Measurements from ENCODE around the gene TP53TG3D.
"Not testable (repeated sequence)": the region's sequence is repeated elsewhere in the genome, so short reads cannot be mapped to it uniquely, and the experiment has no call there.

Gene TP53TG3D, protein sequence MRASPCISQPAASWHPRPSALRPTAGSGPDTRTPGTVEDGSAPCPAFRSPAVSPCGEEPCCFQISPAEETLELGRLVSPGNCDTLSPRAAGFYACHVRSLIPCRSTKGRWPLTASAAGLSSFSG
- 0.56 reads per million for total RNA-seq

DNA sequence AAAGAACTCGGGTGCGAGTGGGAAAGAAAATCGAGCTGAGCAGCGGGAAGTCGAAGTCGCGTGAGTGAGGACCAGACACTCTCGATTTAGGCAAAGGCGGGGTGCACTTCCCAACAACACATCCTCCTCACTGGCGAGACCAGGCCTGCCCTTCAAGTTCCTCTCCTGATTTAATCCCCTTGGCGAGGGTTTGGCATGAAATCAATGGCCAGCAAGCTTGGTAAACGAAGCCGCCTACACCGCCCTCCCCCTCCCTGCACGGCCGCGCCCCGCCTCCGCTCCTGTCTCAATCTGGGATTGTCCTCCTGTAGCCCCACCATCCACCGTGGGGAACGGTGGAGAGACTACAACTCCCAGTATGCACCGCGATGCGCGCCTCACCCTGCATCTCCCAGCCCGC is at the start of gene TP53TG3D:
TSS of gene TP53TG3D (plus strand) at position 301 of the 400 bp plus-strand sequence. CDS start at position 369, 68 bp downstream.
- DNase-seq, result not testable (repeated sequence)

- peak; percentile 11 for DNase-seq
These were observed 421 bp downstream of the TP53TG3D start for GRCh38 chr16:32253507-32253906.

DNA sequence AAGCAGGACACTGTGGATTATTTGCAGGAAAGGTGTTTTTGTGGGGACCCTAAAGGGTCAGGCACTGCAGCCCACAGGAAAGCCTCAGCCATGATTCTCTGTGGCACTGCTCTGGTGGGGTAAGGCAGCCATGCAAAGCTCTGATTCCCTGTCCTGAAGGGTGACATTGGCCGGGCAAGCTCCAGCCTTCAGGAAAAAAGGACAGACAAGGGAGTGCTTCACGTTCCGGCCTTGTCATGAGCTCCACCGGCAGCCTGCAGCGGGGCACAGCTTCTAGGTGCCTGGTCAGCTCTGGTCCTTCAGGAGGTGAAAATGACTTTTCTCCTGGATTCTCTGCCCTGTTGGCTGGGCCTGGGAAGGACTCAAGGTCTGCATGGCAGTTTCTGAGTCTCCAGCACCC is 8.4 kb downstream of the TP53TG3D start:
- DNase-seq, result not testable (repeated sequence)

DNA sequence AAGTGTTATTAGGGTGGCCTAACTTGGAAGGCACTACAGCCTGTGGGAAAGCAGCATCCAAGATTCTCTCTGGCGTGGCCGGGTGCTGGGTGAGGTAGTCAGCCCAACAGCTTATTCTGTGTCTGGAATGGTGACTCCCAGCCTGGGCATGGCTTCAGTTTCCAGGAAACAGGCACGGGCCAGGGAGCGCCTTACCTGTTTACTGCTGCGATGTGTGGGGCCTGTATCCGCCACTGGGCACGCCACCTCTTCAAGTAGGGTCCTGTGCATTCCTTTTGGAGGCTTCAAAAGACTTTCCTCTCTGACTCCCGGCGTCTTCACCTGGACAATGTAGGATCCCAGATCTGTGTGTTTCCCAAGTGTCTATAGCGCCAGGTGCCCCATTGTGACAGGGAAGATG is 10.5 kb downstream of the TP53TG3D start:
- not testable (repeated sequence) for DNase-seq

- not testable (repeated sequence) for DNase-seq
These were observed 28.8 kb downstream of the TP53TG3D start for GRCh38 chr16:32281910-32282309.

GRCh38 chr16:32283024-32283423 is 29.9 kb downstream of the TP53TG3D start:
- not testable (repeated sequence) for DNase-seq

DNA sequence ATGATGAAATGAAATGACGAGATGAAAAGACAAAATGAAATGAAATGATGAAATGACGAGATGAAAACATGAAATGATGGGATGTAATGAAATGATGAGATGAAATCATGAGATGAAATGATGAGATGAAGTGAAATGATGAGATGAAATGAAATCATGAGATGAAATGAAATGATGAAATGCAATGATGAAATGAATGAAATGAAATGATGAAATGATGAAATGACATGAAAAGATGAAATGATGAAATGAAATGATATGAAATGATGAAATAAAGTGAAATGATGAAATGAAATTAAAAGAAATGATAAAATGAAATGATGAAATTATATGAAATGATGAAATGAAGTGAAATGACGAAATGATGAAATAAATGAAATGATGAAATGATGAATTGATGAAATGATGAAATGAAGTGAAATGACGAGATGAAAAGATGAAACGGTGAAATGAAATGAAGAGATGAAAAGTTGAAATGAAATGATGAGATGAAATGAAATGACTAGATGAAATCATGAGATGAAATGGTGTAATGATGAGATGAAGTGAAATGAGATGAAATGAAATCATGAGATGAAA is 30.9 kb downstream of the TP53TG3D start:
- DNase-seq, result not testable (repeated sequence)

GRCh38 chr16:32284800-32285796 is 32.0 kb downstream of the TP53TG3D start:
- not testable (repeated sequence) for DNase-seq

GRCh38 chr16:32286193-32286592 is 33.1 kb downstream of the TP53TG3D start:
- DNase-seq, result not testable (repeated sequence)

DNA sequence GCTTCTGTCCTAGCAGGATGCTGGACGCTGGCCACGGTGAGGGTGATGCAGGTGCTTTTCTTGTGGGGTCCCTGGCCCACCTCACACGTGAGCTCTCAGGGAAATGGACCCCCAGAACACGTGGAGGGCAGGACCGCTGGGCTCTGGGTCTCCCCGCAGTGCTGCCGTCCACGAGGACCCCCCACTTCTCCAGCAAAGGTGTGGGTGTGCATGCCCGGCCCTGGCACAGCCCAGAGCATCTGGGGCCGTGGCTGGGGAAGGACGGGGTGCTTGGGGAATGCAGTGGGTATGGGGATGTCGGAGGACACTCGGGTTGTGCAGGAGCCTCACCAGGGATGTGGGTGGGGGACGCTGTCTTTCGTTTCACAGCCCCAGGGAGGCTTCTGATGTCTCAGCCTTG is 34.7 kb downstream of the TP53TG3D start:
- not testable (repeated sequence) for DNase-seq

- not testable (repeated sequence) for DNase-seq
These were observed 36.1 kb downstream of the TP53TG3D start for GRCh38 chr16:32289197-32289596.

DNA sequence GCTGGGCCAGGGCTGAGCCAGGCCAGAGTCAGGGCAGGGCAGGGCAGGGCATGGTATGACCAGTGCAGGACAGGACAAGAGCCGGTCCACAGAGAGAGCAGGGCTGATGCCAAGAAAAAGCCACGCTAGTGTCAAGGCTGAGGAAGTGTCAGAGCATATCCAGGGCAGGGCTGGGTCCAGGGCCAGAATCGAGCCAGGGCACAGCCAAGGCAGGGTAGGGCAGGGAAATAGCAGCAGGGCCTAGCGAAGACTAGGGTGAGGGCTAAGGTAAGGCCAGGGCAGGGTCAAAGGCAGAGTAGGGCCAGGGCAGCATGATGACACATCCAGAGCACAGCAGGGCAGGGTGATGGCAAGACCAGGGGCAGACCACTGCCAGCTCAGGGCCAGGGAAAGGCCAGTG is 49.7 kb downstream of the TP53TG3D start:
- DNase-seq, result not testable (repeated sequence)

Data from effector CD4-positive, alpha-beta T cell (primary cell).